Muscle layer of colon (tissue), 2 donors: ENCODE data around the gene DNAJB13.

Experiments
- H3K27ac ChIP-seq: one replicate; pipeline ENCODE4 v1.7.0; 2013; ENCODE audit warnings: low read depth, mild to moderate bottlenecking, low read length, moderate library complexity
- H3K27me3 ChIP-seq, 2 donors: one replicate each; pipeline ENCODE4 v1.7.0; 2013; ENCODE audit warnings: low read length in 2 of 2, mild to moderate bottlenecking in 2 of 2; ENCODE audit not compliant: insufficient read depth in 2 of 2, control insufficient read depth in 1 of 2
- H3K36me3 ChIP-seq: one replicate; pipeline ENCODE4 v1.7.0; 2013; ENCODE audit warnings: mild to moderate bottlenecking, low read length; ENCODE audit not compliant: insufficient read depth
- H3K4me1 ChIP-seq: one replicate; pipeline ENCODE4 v1.7.0; 2013; ENCODE audit warnings: mild to moderate bottlenecking, low read length; ENCODE audit not compliant: insufficient read depth
- H3K4me3 ChIP-seq, 2 donors: one replicate each; pipeline ENCODE4 v1.7.0; 2013; ENCODE audit warnings: low read length in 2 of 2, low read depth in 1 of 2, mild to moderate bottlenecking in 1 of 2, moderate library complexity in 1 of 2
- H3K9ac ChIP-seq: one replicate; pipeline ENCODE4 v1.7.0; 2013; ENCODE audit warnings: low read length
- H3K9me3 ChIP-seq: one replicate; pipeline ENCODE4 v1.7.0; 2013; ENCODE audit warnings: mild to moderate bottlenecking, low read length
- donor health status: abdominal sarcoma.
- donor health status: Adenocarcinoma of cecum.

The DNAJB13 gene

DNA sequence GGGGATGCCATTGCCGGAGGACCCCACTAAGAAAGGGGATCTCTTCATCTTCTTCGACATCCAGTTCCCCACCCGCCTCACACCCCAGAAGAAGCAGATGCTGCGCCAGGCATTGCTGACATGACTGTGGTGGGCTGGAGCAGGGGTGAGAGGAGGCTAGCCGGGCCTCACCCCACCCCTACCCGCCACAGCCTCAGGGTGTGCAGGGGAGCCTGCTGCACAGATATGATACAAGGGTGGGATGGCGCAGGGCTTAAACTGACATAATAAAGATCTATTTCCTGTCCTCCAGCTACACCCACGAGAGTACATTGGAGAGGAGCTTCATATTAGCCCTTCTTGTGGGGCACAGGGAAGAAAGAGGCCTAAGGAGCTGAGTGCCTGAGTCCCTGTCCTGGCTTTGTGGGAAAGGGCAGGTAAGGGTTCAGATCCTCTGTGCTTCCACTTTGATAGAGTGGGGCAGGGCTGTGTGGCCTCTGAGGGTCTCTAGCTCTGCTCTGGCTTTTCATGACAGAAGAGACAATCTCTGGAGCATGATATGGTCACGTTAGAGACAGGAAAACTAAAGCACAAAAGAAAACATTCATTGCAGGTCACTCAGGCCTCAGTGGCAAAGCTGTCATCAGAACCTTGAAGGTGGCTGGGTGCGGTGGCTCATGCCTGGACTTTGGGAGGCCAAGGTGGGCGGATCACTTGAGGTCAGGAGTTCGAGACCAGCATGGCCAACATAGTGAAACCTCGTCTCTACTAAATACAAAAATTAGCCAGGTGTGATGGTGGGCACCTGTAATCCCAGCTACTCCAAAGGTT, 19.4 kb downstream of the DNAJB13 start:
- Histone ChIP-seq H3K9ac (no peak overlapping the region), H3K36me3 (no peaks in the 10 kb centered on the region), H3K4me1 (no peaks in the 10 kb centered on the region), H3K27me3 (no peaks in the 10 kb centered on the region), H3K27ac (no peak overlapping the region), H3K4me3 (no peak overlapping the region), H3K9me3 (no peaks in the 10 kb centered on the region)

DNA sequence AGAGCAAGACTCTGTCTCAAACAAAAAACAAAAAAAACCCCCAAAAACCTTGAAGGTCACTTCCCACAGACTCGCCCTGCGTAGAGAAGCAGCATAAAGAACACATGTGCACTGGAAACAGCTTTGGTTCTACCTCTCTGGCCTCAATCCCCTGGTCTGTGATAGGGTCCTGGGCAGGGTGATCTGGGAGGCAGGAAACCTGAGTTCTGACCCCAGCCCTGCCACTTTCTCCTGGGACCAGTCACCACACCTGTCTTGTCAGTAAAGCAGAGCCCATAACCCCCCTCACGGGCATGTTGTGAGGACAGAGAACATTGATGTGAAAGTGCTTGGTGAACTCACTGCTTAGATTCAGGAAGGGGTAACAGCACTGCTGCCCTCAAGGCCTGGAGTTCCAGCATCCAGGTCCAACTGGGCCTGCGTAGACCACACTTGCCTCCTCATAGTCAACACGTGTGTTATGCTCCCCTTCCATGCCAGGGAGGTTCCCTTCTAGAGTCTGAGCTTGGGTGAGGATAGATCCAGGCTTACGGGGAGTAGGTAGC, 20.4 kb downstream of the DNAJB13 start:
- peaks cover 6% of the 10 kb centered on the region for H3K36me3 ChIP-seq
- no peak overlapping the region for H3K9ac ChIP-seq
- no peak overlapping the region for H3K4me3 ChIP-seq
- no peaks in the 10 kb centered on the region for H3K4me1 ChIP-seq
- no peaks in the 10 kb centered on the region for H3K9me3 ChIP-seq
- H3K27me3 ChIP-seq: no peaks in the 10 kb centered on the region
- no peak overlapping the region for H3K27ac ChIP-seq

DNA sequence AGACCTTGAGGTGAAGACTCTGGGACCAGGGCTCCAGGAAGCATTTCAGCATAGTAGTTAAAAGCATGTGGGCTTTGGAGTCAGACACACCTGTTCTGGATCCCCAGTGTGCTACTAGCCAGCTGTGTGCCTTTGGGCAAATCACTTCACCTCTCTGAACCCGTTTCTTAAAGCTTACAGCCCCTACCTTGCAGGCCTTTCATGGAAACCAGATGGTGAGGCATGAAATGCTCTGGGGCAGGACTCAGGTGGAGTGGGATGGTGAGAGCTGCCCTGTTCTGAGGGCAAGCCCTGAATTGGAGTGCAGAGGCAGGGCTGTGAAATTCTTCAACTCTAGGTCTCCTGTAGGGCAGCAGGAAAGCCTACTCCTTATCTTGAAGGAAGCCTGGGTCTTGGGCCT, 21.4 kb downstream of the DNAJB13 start:
- peaks cover 16% of the 10 kb centered on the region for H3K36me3 ChIP-seq
- H3K4me1 ChIP-seq: no peaks in the 10 kb centered on the region
- H3K27ac ChIP-seq: no peak overlapping the region
- H3K27me3 ChIP-seq: no peaks in the 10 kb centered on the region
- no peak overlapping the region for H3K9ac ChIP-seq
- H3K4me3 ChIP-seq: no peak overlapping the region
- no peaks in the 10 kb centered on the region for H3K9me3 ChIP-seq

DNA sequence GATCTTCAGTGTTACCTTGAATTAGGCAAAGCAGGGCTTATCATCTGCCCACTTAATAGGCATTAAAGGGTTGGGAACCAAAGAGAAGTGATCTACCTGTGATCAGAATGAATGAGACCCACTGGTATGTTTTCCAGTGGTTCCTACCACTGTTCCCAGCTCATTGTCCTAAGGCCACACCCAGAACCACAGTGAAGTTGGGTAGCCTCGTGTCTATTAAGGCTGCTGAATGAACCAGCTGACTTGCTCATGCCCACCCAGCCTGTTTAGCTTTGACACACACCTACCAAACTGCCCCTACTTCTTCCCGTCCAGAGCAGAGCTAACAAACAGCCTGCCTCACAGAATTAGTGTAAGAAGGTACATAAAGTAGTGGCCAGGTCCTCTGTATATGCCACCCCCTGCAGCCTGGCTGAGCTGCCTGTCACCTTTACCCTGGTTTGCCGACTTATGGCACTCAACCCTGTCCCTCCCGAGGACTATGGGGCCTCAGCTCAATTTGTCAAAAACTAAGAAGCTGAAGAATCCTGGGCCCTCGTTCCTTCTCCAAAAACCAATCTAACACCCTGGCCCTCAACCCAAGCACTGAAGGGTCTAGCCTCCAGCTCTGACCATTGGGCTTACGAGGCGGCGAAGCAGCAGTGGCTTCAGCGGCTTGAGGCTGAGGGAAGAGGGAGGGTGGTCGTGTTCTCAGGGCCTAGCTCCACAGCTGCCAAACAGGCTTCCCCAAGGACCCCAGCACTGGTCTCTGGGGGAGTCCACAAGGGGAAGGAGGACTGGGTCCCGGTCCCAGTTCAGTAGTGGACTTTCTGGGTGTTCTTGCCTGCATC, 22.0 kb downstream of the DNAJB13 start:
- no peaks in the 10 kb centered on the region for H3K27me3 ChIP-seq
- no peaks in the 10 kb centered on the region for H3K9me3 ChIP-seq
- no peaks in the 10 kb centered on the region for H3K4me1 ChIP-seq
- H3K9ac ChIP-seq: no peak overlapping the region
- H3K36me3 ChIP-seq: peaks cover 17% of the 10 kb centered on the region
- no peak overlapping the region for H3K4me3 ChIP-seq
- H3K27ac ChIP-seq: no peak overlapping the region

GRCh38 chr11:73974604-73975478, 24.0 kb downstream of the DNAJB13 start:
- Histone ChIP-seq H3K36me3 (peaks cover 25% of the 10 kb centered on the region), H3K4me3 (no peak overlapping the region), H3K4me1 (no peaks in the 10 kb centered on the region), H3K27me3 (no peaks in the 10 kb centered on the region), H3K27ac (no peak overlapping the region), H3K9ac (no peak overlapping the region), H3K9me3 (no peaks in the 10 kb centered on the region)

DNA sequence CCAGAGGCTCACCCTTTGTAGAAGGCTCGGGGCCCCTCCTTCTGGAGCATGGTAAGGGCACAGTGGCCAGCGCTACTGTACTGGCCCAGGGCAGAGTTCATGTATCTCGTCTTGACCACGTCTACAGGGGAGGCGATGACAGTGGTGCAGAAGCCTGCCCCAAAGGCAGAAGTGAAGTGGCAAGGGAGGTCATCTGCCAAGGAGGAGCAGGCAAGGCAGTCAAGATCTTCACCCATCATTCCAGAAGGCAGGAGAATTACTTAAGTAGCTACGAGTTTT, 24.6 kb downstream of the DNAJB13 start:
- Histone ChIP-seq H3K27me3 (no peaks in the 10 kb centered on the region), H3K9ac (no peak overlapping the region), H3K27ac (no peak overlapping the region), H3K9me3 (no peaks in the 10 kb centered on the region), H3K36me3 (peaks cover 25% of the 10 kb centered on the region), H3K4me3 (no peak overlapping the region), H3K4me1 (no peaks in the 10 kb centered on the region)

GRCh38 chr11:73976451-73977151, 25.8 kb downstream of the DNAJB13 start:
- Histone ChIP-seq H3K27me3 (no peaks in the 10 kb centered on the region), H3K9ac (no peak overlapping the region), H3K9me3 (no peaks in the 10 kb centered on the region), H3K27ac (no peak overlapping the region), H3K4me1 (no peaks in the 10 kb centered on the region), H3K4me3 (no peak overlapping the region), H3K36me3 (peaks cover 25% of the 10 kb centered on the region)

- peaks cover 3% of the 10 kb centered on the region for H3K4me1 ChIP-seq
- H3K9me3 ChIP-seq: no peaks in the 10 kb centered on the region
- H3K27me3 ChIP-seq: no peaks in the 10 kb centered on the region
- no peak overlapping the region for H3K27ac ChIP-seq
- H3K36me3 ChIP-seq: peaks cover 25% of the 10 kb centered on the region
- H3K9ac ChIP-seq: no peak overlapping the region
- no peak overlapping the region for H3K4me3 ChIP-seq
Observed at GRCh38 chr11:73977856-73978519, 27.2 kb downstream of the DNAJB13 start.

- no peak overlapping the region for H3K27ac ChIP-seq
- H3K27me3 ChIP-seq: no peaks in the 10 kb centered on the region
- H3K9me3 ChIP-seq: no peaks in the 10 kb centered on the region
- H3K9ac ChIP-seq: no peak overlapping the region
- peaks cover 5% of the 10 kb centered on the region for H3K4me1 ChIP-seq
- peaks cover 25% of the 10 kb centered on the region for H3K36me3 ChIP-seq
- H3K4me3 ChIP-seq: no peak overlapping the region
Observed at GRCh38 chr11:73978576-73979086, 27.8 kb downstream of the DNAJB13 start.
